ENCODE results near the gene ROBO1.

ROBO1 gene

DNA sequence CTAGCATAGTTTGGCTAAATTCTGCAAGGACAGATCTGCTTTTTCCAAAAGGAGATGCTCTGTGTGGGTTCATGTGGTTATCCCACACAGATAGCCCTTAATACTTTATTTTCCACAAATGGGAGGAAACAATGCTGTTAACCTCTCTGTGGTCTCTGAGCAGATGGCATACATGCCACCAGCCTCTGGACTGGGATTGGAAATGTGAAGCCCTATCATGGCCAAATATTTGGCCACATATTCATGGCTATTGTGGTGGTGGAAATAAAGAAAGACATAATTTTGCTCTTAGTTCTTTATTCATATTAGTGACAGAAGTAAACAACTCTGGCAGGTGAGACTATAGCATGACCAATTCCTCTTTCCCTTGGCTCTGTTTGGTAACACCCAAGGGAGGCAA, 726.2 kb downstream of the ROBO1 start:
- DNase-seq = no peak

DNA sequence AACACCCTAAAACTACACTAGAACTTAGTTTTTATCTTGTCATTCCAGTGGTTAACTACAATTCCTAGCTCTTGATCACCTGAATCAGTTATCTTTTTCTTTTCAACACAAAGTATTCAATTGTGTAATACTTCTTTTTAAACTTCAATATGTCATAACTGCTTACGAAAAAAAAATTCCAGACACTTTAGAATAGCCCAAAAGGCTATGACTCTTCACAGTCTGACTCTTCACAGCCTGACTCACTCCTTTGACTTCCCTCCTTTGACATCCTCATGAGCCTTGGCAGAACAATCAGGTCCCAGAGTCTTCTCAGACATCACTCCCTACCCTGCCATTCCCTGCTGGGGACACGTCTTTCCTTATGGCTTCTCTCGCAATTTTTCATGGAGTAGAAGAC, 727.1 kb downstream of the ROBO1 start:
- no peak for DNase-seq

DNA sequence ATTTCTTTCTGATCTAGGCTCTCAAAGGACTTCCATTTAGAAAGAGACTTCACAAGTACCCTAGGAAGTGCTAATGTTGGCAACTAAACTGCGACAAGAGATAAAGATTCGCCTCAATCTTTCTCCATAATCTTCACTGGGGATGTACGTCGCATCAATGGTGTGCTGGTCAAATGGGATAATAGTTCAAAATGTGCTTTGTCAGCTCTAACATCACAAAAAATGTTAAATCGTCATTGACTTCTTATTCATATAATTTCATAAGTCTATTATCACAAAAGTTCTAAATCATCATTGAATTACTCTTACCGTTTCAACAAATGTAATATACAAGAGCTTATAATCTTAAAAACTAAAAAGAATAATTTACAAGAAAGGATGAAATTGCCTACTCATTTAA, 727.7 kb downstream of the ROBO1 start:
- DNase-seq = no peak

DNA sequence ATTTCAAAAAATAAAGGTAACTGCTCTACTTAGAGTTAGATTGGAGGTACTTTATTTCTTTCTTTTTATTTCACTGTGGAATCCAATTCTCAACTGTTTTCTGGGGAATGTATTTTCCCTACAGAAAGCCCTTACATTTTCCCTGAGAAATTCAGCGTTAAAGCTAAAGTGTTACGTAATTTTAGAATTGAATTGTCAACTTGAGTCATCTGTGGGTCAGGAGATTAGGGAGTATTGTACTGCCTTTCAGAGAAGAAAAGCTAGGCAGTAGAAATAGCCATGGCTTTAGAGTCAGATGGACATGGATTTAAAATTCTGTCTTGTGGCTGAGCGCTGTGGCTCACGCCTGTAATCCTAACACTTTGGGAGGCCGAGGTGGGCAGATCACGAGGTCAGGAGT, 728.6 kb downstream of the ROBO1 start:
- no peak for DNase-seq

DNA sequence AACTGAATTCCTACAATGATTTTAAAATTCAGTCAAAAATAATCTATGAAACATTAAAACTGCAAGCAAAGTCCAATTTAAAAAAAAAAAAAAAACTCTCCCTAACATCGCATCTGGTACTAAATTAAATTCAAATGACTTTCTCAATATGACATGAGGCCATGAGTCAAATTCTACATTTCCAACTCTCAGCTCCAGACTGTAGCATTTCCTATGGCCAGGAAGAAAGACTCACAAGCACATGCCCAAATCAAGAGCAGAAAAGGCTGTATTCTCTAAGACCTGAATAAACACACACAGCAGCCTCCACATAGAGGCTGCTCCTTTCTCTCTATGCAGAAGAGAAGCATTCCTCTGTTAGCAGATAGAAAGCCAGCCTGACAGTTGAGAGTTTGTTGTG, 729.2 kb downstream of the ROBO1 start:
- DNase-seq = no peak

DNA sequence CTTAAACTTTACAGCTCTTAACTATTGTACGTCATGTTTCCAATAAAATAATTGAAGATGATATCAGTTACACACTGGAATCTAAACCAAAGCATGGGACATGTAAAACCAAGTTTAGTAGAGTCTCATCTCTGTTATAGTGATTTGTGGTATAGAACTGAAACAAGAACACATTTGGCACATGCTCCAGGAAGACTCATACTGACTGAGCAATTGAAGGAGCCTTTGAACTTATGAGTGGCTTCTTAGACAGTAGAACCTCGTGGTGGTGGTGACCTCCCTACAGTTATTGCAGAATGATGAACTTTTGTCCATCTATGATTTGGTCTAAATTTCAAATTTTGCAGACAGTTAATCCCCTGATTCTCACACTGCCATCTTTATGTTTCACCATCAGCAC, 729.7 kb downstream of the ROBO1 start:
- DNase-seq = no peak

DNA sequence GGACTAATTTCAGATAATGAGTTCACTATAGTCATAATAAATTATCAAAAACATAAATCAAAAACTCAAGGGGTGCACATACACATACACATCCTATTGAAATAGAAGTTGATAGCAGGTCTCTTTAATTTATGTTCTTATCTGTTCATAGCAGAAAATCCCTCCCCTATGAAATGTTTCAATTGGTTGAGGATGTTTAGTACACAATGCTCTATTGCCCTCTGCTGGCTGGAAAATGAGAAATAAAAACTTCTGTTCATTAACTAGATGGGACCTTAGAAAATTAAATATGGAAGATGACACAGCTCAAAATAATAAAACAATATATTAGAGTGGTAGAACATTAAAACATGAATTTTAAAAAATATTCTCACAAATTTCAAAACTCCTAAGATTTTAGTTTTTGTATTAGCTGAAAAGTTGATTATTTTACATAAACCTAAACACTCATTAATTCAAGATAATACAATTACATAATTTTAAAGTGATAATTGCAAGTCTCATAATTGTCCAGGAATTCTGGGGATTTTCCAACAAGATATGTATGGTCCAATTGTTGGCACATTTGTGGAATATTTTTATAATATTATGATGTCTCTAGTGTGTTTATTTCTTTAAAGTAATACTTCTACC, 735.0 kb downstream of the ROBO1 start:
- no peak for DNase-seq

DNA sequence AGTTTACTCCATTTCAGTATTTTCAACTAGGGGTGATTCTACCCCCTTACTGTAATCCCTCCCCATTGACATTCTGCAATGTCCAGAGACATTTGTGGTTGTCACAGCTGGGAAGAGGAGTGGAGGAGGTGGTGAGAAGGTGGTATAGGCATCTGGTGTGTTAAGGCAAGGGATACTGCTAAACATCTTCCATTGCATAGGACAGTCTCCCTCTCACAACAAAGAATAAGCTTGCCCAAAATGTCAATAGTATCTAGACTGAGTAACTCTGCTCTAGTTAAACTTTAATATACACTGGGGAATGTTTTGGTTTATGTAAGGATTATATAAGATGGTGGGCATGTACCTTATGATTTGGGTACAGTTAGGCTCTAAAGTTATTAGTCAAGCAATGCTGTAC, 737.6 kb downstream of the ROBO1 start:
- no peak for DNase-seq

DNA sequence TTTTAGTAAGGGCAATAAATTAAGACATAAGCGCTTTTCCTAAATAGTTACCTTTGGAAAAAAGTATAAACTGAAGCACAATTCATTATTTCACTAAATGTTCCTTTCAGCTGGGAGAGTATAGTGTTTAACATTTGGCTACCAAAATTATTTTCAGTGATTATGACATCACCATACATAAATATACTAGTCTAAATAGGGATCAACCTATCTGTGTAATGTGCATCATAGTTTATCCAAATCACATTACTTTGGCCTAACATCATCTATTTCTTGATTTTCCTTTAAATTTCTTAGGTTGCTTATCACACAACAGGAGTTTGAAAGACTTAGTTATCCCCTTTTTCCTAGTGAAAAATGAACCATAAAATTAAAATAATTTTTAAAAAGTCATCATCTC, 738.9 kb downstream of the ROBO1 start:
- no peak for DNase-seq

DNA sequence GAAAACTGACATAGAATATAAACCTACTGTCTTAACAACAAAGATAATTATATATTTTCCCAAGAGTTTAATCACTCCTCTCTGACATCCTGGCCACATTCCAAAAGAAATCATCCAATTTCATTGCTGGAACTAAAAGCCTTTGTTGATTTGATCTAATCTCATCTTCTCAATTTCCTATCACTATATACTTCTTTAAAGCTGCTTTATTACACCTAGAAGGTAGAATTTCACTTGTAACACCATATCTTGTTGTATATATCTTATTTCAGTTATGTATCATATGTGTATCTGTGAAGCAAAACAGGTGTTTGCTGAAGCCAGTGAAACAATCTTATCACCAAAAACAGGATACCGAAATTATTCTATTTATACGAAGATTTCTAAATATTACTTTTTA, 740.2 kb downstream of the ROBO1 start:
- DNase-seq = no peak

DNA sequence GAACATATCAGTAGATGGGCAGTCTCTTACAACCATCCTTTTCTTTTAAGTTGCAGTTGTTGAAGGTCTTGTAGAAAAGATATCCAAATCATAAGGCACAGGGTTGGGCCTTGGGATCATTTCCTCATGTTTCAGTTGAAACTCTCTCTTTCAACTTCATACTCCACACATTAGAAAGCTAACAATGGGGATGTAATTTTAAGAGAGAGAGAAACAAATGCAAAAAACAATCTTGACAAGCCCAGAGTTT, 747.9 kb downstream of the ROBO1 start:
- DNase-seq = no peak

DNA sequence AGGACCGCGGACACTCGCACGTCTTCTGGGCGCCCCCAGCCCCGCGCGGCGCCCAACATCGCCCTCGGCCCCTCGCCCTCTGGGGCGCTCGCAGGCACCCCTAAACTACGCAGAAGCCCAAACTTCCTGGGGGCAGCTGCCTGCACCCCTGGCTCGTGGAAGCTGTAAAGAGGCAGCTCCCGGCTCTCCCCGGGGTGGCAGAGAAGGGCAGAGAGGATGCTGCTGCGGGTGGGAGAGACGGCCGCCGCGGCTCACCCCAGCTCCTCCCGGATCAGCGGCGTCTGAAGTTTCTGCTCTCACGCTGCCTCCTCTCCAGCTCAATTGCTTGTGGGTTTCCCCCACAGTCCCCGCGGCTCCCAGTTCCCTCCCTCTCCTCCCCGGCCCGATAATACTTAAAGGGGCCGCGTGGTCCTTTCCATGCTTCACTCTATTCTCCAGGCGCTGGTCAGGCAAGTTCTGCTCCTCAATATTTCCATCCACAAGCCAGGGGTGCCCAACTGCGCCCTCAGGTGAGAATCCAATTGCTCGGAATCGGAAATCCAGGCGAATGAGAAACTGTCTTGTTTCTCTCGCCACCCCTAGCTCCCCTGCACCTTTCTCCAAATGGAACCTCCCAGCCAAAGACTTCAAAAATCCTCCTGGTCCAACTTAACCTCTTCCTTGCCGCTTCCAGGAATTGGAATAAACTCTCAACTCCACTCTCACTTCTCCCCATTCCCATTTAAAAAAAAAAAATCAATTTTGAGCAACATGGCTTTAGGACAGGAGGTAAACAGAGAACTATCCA, 748.5 kb downstream of the ROBO1 start:
- DNase-seq = no peak

DNA sequence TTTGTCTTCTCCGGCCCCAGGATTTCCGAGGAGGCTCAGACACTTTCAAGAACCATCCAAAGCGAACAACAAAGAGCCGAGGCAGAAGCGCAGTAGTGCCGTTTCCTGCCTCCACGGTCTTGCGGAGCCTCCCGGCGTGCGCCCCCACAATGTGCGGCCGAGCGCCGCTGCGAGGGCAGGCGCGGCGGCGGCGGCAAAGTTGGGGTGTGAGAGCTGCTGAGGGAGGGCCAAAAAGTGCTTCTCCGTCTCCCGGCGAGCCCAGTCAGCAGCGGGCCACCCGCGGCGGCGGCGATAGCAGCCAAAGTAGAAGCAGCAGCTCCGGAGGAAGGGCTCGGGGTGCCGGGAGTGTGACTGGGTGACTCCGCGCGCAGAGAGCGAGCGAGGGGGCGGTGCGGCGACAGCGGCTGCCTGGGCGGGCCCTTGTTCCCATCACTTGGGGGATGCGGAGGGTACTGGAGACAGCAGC, 749.1 kb downstream of the ROBO1 start:
- DNase-seq = no peak

DNA sequence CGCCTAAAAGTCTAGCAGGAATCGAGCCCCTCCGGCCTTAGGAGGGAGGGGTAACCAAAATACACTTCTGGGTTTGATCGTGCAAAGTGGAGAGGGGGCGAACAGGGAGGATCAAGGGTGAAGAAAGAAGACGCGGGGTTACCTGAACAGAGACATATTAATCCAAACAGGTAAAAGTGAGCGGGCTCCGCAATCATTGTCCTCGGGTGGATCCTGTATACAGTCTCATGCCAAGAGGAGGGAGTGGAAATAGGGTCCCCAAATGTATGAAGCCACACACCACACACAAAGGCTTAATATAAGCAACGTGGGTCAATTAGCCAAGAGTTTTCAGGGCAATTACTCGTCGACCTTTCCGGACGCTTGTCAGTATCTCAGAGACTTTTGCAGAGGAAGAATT, 749.5 kb downstream of the ROBO1 start:
- DNase-seq = no peak

DNA sequence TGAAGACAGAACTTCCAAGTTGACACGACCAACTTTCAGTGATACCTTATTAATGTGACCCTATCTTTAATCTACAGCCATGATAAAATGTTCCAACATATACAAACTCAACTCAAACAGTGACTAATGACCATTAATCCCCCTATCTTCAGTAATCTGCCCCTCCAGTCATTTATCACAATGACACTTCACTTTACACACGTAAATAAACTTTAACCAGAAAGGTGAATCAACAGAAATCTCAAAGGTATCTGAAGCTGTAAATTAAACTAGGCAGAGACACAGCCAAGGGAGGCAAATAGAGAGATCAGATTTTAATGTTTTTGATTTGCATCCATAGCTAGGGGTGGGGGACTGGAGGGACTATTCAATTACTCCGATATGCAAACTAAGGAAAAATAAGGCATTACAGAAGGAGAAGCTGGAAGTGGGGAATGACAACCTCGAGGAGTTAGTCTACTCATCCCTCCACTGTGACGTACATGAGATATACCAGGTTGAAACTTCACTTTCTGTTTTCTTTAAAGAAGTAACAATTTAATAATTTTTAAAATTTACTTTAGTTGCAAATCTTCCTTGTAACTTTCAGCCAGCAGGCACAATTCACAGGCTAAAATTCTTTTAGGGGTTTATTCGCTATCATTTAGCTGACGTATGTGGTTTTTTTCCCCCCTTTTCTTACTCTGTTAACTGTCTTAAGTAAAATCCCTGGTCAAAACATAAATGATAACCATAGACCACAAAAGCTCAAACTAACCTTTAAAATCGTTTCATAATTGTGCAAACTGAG, 751.0 kb downstream of the ROBO1 start:
- DNase-seq = no peak

DNA sequence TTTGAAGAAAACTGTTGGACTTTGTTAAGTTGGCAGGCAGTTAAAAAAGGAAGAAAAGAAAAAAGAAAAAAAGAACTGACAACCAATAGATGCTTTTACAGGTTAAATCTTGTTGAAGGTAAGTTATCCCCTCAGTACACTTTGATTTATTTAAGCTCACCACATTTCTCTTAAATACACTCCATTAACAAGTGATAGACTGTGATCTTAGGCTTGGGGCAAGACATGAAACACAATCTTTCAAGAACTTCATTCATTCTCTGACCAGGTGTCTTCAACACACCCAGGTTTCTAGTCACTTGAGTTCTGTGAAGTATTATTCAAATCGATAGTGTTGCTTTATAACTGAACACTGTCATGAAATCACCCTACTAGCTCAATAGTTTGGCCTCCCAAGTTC, 751.9 kb downstream of the ROBO1 start:
- no peak for DNase-seq

DNA sequence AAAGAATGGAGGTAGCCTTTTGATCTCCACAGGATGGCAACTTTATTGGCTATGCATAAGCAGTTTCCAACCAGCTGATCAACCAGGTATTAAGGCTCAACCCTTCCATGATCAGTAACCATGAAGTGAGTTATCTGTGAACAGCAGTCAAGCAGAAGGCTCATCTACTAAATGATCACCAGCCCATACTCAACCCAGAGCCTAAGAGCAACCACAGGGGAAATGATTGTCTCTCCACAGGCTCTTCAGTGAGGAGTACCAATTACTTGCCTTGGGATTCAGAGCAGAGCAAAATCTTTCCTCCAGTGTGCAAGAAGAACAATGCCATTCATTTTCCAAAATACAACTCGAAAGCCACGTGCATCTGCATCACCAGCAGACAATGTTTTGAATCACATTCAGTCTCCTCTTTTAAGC, 754.8 kb downstream of the ROBO1 start:
- no peak for DNase-seq

DNA sequence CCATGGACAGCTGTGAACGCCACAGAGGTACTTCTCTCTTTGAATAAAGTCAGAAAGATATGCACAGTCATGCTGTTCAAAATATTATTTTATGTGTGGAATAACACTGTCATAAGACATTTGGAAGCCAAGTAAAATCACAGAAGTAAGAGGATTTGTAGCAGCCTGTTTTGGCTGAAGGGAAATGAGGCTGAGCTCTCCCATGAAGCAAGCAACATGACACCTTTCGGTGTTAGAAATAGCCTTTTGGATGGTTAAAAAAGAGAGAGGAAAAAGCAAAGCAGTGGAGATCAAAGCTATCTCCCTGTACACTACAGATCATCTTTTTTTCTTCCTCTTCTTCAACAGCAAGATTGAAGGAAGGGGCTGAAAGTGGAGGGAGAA, 755.3 kb downstream of the ROBO1 start:
- no peak for DNase-seq

DNA sequence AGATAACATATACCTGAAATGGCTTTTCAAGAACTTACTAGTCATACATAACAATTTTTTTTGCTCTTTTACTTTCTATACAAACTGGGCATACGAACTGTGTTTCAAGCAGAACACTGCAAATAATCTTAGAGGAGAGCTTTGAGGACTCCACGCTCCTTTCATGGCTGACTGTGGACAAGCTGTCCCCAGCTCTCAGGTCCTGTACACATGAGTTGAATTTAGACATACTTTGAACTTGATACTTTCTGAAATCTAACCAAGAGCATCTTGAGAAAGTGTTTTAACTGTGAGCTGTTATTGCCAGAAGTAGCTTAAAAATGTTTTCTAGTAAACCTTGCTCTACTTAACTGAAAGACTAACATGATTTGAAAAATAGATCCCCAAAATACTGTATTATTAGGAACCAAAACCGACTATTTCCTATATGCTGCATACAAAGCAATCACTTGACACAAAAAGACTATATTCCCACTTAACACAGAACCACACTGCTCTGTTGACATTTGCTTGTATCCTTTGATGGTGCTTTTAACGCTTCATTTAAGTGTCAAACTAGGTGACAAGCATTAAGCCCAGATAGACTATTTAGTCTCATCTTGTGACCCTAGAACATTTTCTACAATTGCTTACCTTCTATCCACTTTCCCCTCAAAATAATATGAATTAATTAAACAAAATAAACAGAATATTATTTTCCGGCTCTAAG, 755.8 kb downstream of the ROBO1 start:
- no peak for DNase-seq

DNA sequence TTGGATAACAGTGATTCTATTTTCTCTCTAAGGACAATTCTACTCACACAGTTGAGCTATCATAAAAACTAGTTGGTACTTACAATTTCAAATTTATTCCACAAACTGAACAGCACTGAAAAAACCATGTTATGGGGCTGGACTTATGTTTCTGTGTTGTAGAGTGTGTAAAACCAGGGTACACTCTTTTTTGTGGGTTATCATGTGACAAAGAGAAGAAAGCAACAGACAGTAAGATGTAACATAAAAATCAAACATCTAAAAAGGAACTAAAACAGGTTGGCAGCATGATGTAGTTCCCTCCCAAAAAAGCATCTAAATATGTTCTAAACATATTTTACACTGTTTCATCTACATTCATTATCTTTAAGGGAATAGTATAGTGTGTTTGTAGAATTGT, 757.9 kb downstream of the ROBO1 start:
- no peak for DNase-seq

DNA sequence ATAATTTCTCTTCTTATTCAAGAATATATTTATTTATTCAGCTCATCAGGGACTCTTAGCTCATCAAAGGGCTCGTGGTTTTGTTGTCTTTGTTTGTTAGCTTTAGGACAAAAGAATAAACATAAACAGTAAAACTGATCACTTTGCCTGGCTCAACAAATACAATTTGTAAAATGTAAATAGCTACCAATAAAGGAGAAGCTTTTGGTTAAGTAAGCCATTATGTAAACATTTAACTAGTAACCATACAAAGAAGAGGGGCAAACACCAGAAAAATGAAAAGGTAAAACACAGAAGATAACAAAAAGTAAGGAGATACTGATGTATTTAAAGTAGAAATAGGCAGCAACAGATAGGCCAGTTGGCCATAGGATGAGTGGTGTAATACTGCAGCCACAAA, 761.7 kb downstream of the ROBO1 start:
- DNase-seq = no peak

DNA sequence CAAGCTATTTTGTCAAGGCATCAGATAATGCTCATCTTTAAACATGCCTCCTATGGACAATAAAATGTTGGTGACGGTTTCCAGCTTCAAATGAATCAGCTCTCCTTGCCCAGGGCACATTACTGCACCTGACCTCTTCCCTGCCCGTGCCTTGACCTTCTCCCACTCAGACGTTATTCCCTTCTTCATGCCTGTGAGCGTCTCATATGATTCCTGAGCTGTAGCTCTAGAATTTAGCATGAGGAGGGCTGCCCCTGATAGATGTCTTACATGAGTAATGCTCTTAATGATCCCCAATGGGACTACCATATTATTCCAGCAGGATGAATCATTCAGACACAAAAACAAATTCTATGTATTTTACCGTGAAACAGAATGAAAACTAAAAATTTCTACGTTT, 762.7 kb downstream of the ROBO1 start:
- DNase-seq = no peak

DNA sequence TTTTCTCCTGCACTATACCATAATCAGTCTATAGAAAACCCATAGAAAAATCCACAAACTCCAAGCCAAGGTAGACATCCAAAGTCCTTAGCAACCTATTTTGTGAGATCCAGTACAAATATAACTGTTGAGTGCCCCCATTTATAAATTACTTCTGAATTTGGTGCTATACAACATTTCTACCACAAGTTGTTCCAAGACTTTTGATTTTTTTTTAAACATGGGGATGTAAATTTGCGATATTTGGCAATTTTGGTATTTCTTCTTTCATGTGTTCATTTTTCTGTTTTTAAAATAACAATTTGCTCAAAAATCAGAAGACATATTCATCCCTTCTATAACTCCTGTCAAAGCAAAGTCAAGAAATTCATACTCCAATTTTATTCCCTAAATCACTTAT, 763.8 kb downstream of the ROBO1 start:
- DNase-seq = no peak

Measured in CD4-positive, alpha-beta T cell treated with Interleukin-12 subunit alpha and Interleukin-12 subunit beta, for 1 hour (primary cell).